ENCODE measurements around the gene ZFHX3.

The ZFHX3 gene

DNA sequence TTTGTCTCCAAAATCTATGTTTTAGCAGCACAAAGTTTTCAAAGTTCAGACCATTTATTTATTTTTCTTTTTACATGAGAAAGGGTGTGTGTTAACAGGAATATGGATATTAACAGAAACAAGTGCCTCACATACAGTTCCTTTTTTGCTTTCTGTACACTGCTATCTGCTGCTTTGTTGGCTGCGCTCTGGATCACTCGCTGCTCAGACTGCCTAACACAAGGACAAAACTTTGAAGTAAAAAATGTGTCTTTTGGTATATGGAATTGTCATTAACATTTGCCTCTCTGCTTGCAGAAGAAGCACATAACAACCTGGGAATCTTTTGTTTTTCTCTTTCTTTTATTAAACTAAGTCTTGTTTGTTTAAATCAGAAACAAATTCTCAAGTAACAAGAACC is 262.8 kb downstream of the ZFHX3 start:
- DNase-seq (ENCODE audit: low read depth in 2 of 3, low spot score in 2 of 3), result no peak

DNA sequence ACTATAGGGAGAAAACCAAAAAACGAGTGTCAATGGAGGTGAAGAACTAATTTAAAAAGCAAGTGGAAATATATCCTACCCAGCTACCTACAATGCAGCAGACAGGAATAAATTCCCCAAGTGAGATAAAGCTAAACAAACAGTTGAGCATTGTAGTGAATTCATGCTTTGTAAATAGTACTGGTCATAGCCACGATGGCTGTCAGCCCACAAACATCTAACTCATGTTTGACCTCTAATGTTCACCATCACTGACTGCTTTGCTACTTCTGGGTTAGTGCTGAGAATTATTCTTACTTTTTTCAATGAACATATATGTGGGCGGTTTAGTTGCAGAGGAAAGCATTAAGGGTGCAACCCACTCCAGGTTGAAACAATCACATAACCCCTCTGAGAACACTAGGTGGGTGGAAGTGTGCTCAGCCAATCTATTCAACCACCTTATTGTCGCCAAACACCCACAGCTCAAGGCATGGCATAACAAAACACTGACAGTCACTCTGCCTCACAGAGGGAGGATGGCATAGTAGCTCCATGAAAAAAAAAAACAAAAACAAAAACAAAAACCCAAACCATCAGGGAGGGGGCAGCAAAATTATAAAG is 264.1 kb downstream of the ZFHX3 start:
- DNase-seq (ENCODE audit: low read depth in 2 of 3, low spot score in 2 of 3), result no peak

DNA sequence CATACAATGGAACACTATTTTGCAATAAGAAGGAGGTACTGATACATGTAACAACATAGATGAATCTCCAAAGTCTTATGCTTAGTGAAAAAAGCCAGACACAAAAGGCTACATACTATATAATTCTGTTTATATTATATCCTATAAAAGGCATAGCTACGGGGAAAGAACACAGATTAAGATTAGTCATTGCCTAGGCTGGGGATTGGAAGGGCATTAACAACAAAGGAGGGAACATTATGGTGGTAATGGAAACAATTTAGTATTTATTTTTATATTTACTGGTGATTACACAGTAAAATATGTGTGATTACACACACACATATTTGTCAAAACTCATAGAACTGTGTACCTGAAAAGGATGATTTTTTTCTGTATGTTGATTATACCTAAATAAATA is 278.1 kb downstream of the ZFHX3 start:
- no peak for DNase-seq (ENCODE audit: low read depth in 2 of 3, low spot score in 2 of 3)

DNA sequence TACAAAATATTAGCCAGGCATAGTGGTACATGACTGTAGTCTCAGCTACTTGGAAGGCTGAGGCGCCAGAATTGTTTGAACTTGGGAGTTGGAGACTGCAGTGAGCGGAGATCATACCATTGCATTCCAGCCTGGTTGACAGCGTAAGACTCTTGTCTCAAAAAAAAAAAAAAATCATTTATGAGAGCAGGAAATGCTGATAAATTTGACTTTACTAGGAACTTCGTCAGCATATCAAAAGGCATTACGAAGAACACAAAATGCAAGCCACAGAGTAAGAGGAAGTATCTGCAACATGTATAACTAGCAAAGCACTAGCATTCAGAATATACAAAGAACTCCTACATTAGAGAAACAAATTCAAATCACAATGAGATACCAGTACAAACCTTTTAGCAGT is 279.3 kb downstream of the ZFHX3 start:
- no peak for DNase-seq (ENCODE audit: low read depth in 2 of 3, low spot score in 2 of 3)

DNA sequence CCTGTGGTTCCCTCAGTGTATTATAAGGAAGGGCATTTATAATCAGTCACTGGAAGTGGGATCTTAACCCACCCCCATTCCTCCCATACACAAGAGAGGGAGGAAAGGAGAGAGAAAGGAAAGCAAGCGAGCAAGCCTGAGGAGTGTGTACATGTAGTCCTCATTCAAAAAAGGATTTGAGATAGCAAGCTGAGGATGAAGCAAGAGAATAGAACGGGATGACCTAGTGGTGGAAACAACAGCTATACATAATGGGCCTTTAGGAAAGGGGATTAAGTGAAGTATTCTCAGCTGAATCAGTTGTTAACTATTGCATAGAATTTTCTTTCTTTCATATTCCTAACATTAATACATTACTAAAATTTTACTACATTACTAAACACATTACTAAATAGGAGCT is 281.4 kb downstream of the ZFHX3 start:
- DNase-seq (ENCODE audit: low read depth in 2 of 3, low spot score in 2 of 3), result no peak

DNA sequence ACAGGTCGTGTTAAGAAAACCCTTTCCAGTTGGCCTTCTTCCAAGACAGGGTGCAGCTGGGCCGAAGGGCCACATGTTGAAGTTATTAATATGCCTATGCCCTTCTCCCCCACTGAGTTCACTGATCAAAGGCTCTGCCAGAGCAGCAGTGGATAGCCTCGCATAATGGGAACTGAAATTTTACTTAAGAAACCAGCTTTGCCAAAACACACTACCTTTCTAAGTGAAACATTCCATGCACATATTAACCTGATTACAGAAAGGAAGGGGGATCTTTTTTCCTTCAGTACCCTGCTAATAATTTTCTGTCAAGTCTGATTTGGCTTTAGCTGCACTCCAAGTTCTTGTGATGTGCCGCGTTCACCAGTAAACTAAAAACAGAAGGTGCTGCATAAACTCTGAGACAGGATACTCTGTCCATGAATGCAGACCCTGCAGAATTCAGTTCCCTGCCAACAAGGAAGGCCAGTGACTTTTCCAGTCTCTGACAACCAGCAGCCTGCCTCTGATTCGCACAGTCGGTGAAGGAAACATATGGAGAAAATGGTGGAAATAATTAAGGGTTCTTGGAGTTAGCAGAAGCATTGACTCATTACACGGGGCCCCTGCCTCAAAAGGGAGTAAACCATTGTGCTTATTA is 283.8 kb downstream of the ZFHX3 start:
- no peak for DNase-seq (ENCODE audit: low read depth in 2 of 3, low spot score in 2 of 3)

DNA sequence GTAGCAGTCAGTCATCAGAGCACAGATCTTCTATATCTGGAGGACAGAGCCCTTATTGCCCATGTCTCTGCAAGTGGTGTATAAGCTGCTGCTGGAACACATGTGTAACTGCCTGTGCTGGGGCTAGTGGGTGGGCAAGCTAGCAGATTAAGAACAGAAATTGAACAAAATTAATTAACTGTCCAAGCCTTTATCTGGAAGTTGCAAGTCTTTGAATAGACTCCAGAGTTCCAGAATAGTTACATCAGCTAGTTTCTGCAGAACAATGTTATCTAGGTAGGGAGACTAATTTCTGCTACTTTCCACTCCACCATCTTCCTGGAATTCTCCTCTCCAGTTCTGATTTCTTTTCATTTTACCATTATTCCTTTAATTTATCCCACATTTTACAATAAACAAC is 287.3 kb downstream of the ZFHX3 start:
- DNase-seq (ENCODE audit: low read depth in 2 of 3, low spot score in 2 of 3), result no peak

DNA sequence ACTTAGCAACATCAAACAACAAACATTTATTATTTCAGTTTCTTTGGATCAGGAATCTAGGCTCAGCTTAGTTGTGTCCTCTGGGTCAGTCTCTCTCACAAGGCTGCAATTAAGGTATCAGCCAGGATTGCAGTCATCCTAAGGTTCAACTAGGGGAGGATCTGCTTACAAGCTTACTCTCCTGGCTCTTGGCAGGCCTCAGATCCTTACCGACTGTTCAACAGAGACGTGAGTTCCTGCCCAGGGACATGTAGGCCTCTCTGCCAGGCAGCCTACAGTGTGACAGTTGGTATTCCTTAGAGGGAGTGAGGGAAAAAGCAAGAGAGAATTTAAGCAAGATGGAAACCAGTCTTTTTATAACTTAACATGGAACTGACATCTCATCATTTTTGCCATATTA is 294.0 kb downstream of the ZFHX3 start:
- no peak for DNase-seq (ENCODE audit: low read depth in 2 of 3, low spot score in 2 of 3)

DNA sequence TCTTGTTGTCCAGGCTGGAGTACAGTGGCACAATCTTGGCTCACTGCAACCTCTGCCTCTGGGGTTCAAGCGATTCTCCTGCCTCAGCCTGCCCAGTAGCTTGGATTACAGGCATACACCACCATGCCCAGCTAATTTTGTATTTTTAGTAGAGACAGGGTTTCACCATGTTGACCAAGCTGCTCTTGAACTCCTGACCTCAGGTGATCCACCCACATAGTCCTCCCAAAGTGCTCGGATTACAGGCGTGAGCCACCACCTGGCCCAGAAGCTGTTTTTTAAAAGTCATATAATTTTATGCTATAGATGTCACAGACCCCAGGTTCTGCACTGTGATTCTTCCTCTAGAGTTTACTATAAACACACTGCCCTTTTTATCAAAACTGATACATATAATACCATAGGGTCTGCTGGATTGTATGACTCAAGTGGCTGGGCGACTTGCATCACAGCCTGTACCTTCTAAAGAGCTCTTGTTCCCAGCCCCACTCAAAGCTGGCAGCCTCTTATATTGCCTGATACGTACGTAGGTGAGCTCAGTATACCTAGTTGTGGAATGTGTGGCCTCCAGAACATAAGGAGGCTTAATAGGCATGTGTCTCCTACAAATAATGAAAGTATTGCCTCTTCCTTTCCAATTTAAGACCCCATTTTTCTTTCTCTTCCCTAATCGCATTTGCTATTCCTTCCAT is 295.8 kb downstream of the ZFHX3 start:
- DNase-seq (ENCODE audit: low read depth in 2 of 3, low spot score in 2 of 3), result no peak

DNA sequence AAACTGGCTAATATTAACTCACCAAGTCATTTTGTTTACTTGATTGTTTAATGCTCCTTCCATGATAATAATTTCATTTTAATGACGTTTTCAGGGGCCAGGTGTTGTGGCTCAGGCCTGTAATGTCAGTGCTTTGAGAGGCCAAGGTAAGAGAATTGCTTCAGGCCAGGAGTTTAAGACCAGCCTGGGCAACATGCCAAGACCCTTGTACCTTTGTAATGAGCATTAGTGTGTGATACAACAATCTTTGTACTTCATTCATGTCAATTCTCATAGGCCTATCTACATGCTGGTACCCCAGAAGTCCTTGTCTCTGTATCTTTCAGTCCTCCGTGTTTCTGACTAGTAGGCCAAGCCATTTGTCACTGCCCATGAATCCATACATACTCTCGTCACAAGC is 296.9 kb downstream of the ZFHX3 start:
- no peak for DNase-seq (ENCODE audit: low read depth in 2 of 3, low spot score in 2 of 3)

DNA sequence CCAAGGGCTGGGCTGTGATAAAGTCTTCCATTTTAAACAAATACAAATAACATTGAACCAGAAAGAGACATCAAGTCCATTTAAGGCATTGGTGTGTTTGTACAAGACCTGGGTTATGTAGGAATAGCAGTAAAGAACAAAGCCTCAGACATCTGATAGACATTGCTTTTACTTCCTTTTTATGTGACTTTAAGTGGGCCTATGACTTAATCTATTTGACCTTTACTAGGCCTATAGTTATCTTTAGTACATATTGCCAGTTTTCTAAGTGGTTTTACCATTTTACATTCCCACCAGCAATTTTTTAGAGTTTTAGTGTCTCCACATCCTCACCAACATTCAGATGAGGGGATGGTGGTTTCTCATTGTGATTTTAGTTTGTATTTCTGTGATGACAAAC is 298.8 kb downstream of the ZFHX3 start:
- no peak for DNase-seq (ENCODE audit: low read depth in 2 of 3, low spot score in 2 of 3)

DNA sequence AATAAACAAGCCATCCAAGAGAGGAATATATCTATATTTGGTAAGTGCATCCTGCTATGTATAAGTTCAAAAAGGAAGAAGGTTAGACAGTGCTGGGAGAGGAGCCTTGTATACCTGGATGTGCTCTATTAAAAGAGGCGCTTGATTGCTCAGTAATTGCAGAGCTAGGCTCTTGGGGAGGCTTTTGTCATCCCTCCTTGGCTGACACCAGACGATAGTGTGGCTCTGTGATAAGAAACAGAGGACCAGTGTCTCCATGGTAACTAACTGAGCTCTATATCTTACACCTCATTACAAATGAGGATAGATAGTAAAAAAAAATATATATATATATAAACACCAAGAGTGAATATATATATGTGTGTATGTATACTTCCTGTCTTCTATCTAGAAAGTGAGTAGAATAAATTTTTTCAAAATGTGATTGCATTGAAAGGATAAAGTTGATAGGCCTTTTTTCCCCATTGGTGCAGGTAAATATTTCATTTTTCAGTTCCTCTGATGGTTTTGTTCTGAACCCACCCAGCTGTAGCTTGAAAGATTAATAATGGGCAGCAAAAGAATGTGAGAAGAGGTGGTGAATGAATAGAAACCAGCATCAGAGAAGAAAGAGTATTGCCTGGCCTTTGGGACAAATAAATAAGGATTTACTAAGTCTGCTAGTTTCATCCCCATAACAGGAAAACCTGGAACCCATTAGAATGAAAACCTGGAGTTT is 303.7 kb downstream of the ZFHX3 start:
- no peak for DNase-seq (ENCODE audit: low read depth in 2 of 3, low spot score in 2 of 3)

DNA sequence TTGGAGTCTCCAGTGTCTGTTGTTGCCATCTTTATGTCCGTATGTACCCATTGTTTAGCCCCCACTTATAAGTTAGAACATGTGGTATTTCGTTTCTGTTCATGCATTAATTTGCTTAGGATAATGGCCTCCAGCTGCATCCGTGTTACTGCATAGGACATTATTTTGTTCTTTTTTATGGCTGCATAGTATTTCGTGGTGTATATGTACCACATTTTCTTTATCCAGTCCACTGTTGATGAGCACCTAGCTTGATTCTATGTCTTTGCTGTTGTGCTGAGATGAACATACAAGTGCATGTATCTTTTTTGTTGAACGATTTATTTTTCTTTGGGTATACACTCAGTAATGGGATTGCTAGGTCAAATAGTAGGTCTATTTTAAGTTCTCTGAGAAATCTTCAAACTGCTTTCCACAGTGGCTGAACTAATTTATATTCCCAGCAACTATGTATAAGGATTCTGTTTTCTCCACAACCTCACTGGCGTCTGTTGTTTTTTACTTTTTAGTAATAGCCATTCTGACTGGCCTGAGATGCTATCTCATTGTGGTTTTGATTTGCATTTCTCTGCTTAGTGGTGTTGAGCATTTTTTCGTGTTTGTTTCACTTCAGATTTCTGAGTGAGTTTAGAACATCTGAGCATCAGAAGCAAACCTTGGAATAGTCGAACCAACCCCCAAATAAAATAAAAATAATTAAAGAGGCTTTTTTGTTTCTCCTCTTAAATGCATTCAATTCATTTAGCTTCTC is 304.7 kb downstream of the ZFHX3 start:
- no peak for DNase-seq (ENCODE audit: low read depth in 2 of 3, low spot score in 2 of 3)

DNA sequence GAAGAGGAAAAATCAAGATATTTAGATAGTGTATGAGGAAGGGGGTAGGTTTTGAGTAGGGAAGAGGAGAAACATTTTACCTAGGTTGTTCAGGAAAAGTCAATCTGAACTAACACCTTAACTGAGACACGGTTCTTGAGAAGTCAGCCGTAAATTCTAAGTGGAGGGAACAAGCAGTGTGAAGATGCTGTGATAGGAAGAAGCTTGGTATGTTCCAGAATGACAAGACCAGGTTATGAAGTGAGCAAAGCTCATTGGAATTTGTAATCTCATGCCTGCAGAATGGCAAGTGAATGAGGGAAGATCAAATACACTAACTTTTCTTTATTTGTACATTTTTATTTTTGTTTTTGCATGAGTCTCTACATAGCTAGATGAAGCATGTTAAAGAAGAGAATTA is 307.6 kb downstream of the ZFHX3 start:
- DNase-seq (ENCODE audit: low read depth in 2 of 3, low spot score in 2 of 3), result no peak

DNA sequence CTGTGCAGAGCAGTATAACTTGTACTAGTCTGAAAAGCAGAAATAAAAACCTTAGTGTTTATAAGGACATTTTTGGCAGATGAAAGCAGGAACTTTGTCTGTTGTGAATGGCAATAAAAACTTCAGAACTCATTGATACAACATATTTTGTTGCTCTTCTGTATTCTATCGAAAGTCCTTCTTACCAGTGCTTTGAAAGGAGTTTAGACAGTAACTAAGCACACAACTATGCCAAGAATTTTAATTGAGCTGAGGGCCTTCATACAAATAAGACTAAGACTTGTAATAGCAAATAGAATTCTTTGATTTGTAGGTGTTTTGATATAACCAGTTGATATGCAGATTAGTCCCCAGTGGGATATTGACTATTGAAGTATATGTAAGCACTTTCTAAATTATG is 308.4 kb downstream of the ZFHX3 start:
- DNase-seq (ENCODE audit: low read depth in 2 of 3, low spot score in 2 of 3), result no peak

DNA sequence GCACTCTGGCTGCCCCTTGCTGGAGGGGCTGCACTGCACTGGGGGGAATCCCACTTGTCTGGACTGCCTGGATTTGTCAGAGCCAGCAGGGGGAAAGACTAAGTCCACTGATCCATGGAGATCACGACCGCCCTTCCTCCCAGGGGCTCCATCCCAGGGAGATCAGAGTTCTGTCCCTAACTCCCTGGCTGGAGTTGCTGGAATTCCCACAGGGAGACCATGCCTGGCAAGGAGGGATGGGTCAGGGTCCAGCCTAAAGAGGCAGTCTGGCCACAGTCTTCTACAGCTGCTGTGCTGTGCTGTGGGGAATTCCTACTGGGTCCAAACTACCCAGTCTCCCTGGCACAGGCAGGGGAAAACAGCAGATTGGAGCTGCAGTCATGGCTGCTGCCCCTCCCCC is 311.9 kb downstream of the ZFHX3 start:
- no peak for DNase-seq (ENCODE audit: low read depth in 2 of 3, low spot score in 2 of 3)

Data from activated CD8-positive, alpha-beta memory T cell treated with anti-CD3 and anti-CD28 coated beads for 48 hours (primary cell).